HG02870 (cell line): Measurements from ENCODE around the gene MAP4K2.

Source experiments
- ATAC-seq: cut with Tn5 transposase; IDR thresholded peaks from one replicate; pipeline ENCODE4 v1.9.1; 2021; ENCODE audit warnings: mild to moderate bottlenecking, moderate library complexity; ENCODE audit not compliant: unreplicated experiment

The MAP4K2 gene

DNA sequence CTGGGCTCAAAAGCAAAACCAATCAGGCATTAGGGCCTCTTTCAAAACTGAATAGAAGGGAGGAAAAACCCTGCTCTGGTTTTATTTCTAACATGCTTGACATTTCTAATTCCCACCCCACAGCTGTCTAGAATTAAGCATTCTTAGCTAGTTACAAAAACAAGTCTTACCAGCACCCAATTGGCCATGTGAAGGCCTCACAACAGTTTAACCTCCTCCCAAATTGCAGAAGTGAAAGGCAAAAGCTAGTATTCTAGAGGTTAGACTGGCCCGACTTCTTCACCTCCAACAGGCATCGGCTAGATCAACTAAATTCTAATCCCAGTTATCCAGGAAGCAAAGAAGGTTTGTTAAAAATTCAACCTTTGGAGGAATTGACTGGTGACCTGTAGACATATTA is 31.2 kb downstream of the MAP4K2 start:
- no peak for ATAC-seq

DNA sequence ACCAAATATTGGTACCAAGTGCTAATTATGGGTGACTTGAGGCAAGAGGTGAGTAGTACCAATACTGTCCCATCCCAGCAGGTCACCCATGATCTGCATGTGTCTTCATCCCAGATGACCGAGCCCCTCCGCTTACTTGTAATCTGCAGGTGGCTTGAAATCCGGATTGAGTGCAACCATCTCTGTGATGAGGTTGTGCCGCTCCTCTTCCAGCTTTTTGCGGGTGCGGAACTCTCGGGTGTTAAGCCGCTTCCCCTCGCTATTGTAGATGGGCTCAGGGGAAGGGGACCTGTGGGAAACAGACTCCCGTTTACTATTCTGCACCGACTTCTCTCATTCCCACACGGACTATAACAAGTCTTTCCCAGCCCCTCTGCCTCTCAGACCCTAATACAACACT is 32.9 kb downstream of the MAP4K2 start:
- no peak for ATAC-seq

DNA sequence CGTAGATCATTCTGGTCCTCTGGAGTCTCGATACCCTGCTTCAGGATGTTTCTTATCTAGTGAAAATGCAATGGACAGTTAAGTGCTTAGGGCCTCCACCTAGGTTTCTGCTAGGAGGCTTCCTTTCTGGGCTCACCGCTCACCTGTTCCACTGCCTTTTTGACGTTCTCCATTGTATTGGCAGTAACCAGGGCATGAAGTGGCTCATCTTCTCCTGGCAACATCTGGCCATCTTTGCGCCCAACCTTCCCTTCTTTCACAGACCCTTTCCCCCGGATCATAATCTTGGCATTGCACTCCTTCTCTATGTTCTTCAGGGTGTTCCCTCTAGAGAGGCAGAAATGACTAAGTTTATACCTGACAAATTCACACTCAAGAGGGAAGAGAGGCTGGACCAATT is 33.7 kb downstream of the MAP4K2 start:
- ATAC-seq = no peak

DNA sequence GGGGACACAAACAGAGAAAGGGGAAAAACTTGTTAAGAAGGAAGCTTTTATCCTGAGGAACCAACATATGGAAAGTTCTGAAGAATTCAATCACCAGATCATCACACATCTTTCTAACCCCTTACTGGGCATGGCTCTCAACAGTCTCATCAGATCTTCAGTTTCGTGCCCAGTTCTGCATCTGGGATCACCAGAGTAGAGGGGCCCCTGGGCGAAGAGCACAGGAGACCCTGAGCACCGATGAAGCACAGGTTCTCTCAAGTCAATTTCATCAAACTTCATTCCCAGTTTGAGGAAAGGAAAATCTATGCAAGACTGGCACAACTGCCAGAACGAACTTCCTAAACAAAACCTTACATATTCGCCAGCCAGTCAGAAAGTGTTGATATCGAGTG is 34.7 kb downstream of the MAP4K2 start:
- ATAC-seq = no peak

DNA sequence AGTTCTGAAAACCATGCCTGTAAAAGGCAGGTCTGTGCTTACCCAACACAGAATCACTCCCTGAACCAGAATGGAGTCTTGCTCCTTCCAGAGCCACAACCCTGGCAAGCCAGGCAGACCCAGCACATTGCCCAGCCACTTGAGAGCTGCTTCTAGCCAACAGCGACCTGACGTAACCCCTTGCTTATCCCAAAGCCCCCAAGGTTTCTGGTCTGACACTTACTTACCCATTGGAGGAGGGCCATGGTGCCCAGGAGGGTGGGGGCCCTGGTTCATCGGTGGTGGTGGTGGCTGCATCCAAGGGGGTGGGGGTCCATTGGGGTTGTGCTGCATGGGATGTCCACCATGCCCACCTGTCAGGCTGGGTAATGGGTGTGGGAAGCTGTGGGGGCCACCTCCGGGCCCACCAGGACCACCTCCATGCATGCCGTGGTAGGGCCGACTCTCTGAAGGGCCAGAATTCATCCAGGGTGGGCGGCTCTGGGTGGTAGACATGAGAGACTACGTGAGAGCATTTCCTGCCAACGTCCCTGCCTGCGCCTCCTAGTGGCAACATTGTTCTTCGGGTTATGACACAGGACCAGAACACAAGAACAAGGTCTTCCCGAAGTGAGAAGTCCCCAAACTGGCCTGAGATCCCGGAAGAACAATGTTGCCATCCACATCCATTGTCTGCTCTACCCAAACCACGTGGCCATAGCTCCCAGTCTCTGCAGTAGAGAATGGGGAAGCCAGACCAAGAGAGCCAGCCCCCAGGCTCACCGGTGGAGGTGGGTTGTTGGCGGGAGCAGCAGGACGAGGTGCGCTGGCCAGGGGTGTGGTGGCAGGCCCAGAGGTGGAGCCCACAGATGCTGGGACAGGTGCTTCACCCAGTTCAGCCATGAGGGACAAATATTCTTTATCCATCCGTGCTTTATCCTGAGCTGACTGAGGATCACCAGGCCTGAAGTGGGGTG is 35.4 kb downstream of the MAP4K2 start:
- ATAC-seq = no peak

DNA sequence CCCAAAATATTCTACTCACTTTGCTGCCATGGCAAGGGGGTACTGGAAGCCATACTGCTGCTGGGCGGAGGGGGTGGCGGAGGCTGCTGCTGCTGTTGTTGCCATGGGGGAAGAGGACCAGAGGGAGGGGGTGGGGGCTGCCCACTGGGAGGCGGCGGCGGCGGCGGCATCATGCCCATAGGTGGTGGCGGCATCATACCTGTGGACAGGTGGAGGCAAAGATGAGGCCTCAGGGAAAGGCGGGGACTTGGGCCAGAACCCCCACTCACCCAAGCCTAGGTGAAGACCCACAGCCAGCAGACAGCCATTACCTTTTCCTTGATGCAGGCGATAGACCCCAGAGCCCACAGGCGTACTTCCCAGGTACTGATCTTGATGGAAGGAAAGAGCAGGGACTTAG is 36.1 kb downstream of the MAP4K2 start:
- ATAC-seq = no peak

DNA sequence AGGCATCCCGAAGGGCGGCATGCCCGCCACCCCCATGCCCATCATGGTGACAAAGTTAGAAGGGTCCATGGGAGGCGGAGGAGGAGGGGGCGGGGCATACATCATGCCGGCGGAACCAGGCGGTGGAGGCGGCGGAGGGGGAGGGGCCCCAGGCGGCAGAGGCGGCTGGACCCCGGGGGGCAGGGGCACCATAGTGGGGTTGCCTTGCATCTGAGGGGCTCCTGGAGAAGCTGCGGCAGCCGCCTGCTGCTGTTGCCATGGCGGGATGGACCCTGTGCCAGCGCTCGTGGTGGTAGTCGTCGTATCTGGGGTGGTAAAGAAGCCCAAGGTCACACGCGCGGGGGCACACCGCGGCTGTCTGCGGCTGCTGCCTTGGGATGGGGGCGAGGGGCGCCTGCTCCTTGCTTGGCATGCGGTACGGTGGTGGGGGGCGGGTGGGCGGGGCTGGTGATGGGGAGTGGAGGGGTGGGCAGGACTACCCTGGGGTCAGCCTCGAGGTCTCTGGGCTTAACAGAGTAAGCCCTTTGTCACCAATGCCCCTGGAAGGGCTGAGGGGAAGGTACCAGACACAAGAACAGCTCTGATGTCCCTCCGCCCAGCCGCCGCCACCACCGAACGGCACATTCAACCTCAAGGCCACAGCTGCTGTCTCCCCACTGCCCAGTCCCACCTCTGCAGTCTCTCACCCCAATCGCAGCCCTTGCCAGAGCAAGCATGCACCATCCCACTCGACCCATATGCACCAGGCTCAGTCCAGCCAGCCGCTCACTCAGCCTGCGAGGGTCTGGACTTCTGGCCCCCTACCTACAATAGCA is 37.0 kb downstream of the MAP4K2 start:
- no peak for ATAC-seq

DNA sequence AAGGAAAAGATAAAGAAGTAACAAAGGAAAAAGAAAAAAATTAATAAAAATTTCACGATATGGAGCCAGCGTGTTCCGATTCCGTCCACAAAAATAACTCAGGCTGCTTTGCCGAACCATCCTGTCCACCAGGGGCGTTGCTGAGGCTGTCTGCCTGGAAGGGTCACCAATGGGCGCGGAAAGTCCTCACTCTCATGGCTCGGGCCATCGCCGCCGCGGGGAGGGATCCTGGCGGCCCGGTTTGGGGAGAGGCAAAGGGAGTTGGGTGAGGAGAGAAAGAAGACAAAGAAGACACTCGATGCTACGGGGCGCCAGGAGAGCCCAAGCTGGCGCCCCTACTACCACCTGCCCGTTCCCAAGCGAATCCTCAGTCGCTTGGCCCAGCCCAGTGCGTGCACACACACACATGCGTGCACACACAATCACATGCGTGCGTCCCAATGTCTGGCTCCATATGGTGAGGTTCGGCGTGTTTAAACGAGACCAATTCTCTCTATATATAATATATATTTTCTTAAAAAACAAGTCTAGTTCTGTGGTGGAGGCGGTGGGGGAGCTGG is 37.6 kb downstream of the MAP4K2 start:
- no peak for ATAC-seq

DNA sequence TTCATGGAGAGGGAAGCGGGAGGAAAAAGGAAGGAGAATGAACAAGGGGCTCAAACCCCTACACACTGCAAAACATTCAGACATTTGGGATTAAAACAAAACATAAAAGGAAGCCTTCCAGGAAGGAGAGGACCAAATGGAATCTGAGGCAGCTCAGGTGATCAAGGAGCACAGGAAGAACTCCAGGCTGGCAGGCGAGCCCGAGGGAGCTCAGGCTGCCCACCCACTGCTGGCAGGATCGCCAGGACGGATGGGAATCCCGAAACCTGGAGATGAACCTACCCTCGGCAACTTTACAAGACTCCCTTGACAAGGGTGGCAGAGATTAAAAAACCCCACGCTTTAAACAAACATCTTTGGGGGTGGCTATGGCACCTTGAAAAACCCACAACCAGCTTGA is 38.3 kb downstream of the MAP4K2 start:
- no peak for ATAC-seq

DNA sequence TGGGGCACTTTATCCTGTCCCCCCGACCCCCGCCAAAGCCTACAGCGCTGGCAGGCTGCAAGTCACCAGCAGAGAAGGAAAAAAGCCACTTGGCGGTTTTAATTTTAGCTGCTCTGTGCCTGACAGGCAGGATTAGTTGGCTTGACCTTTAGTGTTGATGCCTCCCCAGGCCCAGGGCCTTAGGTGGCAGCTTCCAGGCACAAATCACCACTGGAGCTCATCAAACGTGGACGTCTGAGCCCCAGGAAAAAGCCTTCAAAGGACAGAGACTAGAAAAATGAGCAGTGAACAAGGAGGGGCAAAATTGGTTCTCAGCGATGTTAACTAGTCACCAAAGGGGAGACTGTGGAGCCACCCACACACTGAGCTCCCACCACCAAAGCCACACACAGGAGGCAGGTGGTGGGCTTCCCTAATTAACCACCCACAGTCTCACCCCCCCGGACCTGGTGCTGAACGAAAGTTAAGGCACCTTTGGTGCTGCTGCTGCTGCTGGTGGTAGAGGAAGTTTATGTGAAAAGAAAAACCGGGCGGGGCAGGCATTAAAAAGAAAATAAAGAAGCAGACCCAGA is 38.9 kb downstream of the MAP4K2 start:
- no peak for ATAC-seq

DNA sequence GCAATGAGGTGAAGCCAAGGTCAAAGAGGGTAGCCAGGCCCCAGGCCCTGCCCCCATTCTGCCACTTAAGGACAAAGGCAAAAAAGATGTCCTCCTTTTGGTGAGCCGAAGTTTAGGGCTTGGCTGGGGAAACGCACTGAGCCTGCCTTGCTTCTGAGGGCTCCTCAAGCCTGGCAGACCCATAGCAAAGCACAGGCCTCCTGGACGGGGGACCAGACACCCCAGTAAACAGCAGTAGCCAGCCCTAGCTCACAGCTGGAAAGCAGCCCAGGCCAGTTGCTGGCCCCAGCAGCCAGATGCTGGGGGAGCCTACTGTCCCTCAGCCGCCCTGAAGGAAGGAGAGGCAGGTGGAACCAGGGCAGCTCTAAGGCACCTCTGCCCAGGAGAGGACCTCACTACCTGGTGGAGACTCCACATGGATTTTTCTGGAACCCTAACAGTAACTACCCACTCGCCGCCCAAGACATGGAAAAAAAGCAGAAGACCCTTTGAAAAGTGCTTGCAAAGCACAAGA is 39.4 kb downstream of the MAP4K2 start:
- ATAC-seq = no peak

DNA sequence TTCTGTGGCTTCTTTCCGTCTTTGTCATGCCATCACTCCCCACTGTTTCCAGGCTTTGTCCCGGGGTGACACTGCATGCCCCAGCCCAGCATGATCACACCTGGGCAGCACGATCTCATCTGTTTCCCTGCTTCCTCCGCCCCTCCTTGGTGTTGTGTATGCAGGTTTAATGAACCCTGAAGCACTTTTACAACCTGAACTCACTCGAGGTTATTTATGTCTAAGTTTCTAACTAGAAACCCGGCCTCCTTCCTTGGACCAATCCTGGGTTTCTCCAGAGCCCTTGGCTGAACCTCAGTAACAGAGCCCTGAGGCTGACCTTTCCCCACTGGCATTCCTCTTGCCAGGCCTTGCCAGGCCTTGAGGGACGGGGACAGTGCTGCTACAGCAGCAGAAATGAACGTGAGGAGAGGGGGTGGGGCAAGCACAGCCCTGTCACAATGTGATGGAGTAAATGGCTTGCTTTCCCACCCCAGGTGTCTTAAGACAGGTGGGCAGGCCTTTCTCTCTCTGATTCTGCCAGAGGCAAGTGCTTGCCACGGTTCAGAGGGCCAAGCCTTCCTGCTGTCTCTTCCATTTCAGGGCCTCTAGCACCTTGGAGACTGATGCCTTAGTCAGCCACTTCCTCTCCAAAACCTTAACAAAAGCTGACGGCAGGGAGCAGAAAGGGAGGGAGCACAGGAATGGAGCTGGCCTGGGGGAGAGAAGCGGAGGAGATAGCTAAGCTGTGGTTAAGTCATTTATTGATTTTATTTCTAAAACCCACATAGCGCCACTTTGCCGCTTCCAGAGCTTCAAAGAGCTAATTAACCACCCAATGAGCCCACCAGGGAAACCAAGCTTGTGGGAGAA is 40.1 kb downstream of the MAP4K2 start:
- no peak for ATAC-seq

DNA sequence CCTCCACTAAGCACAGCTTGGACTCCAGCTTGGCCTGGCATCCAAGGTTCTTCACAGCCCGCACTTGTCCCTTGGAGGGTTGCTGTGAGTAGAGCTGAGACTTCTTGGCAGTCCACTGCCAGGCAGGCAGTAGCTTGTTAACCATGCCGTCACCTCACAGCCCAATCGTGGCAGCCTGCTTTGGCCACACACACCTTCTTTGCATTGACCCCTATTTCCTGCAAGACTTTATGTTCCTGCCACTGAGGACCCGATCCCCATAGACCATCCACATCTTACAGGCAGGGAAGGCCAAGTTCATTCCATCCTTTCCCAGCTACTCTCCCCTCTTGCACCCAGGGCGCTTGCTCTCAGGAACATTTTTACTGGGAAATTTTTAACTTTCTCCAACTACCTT is 40.7 kb downstream of the MAP4K2 start:
- no peak for ATAC-seq

DNA sequence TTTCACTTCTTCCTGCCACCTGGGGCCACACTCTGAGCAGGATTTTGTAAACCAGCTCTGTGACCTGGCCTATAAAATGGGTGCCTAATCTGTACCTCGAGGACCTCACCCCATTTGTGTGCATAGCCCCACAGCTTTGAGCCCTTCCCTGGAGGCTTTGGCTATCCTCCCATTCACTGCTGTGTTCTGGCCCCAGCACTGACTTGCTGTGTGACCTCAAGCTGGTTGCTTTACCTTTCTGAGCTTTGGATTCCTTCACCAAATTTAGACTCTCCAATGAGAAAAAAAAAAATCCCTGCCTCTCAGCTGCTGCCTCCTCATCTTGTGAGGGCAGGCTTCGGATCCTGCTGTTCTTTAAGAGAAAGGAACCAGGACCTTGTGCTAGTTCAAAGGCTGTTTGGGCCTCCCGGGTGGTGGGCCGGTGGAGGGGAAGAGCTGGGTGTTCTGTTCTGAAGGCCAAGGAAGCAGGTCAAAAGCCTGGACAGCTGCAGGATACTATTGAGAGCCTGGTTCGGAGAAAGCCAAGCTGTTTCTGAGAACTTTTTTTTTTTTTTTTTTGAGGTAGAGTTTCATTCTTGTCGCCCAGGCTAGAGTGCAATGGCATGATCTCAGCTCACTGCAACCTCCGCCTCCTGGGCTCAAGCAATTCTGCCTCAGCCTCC is 42.1 kb downstream of the MAP4K2 start:
- ATAC-seq = no peak

DNA sequence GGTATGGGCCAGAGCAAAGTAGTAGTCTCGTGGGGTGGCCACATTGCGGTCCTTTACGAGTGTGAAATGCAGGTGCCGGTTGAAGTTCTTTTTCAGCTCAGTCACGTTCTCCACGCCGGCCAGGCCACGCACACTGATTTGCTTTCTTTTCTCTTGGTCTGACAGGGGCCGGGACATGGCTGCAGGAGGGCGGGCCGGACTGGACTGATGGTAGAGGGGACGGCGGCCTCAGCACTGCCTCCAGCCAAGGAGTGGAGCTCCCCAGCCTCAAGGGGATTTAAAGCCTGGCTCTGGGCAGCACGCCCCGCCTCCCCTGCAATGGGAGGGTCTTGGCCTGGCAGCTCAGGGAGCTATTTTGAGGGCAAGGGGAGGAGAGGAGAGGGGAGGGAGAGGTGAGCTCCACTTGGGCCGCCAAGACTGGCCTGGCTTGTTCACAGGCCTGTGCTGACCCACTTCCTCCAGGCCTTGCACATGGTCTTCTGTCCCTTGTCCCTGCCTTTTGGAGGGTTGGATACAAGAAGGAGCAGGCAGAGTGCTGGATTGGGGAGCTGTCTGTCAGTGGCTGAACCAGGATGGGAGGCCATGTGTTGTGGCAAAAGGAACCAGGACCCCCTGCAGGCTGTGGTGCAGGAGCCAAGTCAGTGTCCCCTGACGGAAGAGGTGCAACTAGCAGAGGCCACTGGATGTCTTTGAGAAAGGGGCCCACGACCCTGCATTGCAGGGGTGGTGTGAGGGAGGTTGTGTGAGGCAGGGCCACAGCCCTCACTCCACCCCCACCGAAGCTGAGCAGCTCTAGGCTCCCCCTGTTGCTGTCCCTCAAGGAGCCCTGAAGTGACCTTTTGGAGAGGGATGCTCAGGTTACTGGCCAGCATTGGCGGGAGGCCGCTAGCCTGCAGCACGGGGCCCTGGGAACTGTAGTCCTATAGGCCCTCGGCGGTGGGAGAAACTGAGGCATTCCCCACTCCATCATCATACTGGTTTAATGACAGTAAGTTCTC is 43.0 kb downstream of the MAP4K2 start, which contains the start of gene PYGM:
Gene PYGM (minus strand): TSS at position 253 of the 998 bp plus-strand sequence. CDS start 76 bp downstream, at position 177.
- no peak for ATAC-seq

DNA sequence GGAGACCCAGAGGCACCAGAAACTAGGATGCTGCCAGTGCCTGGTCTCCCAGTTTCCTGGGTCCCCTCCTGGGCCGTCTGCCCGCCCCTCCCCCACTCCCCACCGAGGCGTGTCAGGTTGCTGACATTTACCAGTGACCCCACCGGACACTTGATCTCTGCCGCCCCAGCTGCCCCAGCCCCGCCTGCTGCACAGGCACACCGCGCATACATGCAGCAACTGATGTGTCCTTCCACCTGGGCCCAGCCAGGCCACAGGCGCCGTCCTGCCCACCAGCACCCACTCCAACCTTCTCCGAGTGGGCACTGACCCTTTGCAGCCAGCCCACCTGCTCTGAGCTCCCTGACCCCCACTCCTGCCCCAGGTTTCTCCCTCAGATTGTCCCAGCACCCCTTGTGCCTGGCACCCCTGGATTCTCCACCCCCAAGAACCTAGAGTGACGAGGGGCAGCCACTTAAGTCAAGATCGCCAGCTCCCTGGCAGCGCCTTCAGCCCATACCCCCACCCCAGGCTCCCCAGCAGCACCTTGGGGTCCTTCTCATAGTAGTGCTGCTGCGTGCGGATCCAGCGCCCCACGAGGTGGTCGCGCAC is 43.8 kb downstream of the MAP4K2 start:
- ATAC-seq = no peak

DNA sequence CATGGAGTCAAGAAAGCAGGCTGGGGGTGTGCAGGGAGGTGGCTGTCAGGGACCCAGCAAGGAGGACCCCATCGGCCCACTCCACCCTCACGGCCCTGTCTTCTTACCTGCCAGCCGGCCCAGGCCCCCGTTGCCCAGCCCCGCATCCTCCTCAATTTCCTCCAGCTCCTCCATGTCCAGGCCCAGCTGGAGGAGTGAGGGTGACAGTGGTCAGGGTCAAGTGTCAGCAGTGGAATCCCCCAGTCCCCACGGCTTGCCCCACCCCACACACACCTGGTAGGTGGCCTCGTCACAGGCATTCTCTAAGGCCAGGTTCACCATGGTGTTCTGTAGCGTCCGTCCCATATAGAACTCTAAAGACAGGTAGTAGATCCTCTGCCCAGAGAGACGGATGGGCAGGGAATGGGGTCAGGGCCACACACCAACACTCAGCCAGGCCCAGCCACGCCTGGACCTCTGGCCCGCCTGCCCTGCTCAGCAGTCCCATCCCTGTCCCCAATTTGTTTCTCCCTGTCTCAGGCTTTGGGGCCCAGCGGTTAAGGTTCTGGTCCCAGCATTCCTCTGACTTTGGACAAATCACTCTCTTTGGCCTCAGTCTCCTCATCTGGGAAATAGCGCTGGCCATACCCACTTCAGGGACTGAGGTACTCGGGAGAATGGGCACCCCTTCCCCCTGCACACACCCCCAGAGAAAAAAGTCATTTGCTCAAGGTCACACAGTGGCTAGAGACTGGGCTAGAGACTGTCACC is 44.5 kb downstream of the MAP4K2 start:
- no peak for ATAC-seq
